ENCODE data around the gene POLR2E.

POLR2E gene

GRCh38 chr19:1042689-1043511 lies 52.3 kb downstream of the POLR2E start:
- no peak for DNase-seq

GRCh38 chr19:1041835-1042685 lies 53.1 kb downstream of the POLR2E start:
- no peak for DNase-seq

GRCh38 chr19:1041272-1041834 lies 53.8 kb downstream of the POLR2E start:
- DNase-seq = no peak

- peak; percentile 97 for DNase-seq
Observed at GRCh38 chr19:1040476-1041271, 54.5 kb downstream of the POLR2E start.

- DNase-seq = peak; percentile 100
Observed at GRCh38 chr19:1039646-1040475, 55.3 kb downstream of the POLR2E start, which contains the start of gene ABCA7. Gene ABCA7, plus strand, starts transcription at chr19:1040107. Its CDS starts 1,255 bp downstream, at chr19:1041362.

GRCh38 chr19:1038978-1039645 lies 56.1 kb downstream of the POLR2E start:
- DNase-seq = no peak

GRCh38 chr19:1037621-1038064 lies 57.5 kb downstream of the POLR2E start:
- DNase-seq = no peak
